ENCODE results near the gene TUBGCP5. TPM values are rescaled to one million over a fixed set of nuclear protein-coding genes. Genes with fewer than 3 reads are reported as not detected.

TUBGCP5 gene
- total RNA-seq, 1 donor from 2014 or later, result 15.7 TPM

DNA sequence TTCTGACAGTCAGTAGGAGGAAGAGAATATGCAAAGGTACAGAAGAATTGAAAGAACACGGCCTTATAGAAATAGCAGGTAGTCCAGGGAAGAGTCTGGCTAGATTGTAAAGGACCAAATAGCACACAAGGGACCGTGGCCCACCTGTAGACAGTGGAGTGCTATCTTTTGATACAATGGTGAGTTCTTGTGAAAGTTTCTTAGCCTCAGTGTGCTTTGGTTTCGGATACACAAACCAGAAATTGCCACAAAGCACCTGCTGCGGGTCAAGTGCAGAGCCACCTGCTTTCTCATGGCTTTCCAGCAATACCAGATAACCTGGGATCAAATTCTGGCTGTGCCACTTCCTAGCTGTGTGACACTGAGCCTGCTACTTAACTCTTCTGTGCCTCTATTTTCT, 36.6 kb upstream of the TUBGCP5 start:
- H3K27ac Mint-ChIP-seq (ENCODE audit: unreplicated experiment), result no peak overlapping the region
- no peaks in the 10 kb centered on the region for H3K36me3 Mint-ChIP-seq (ENCODE audit: low read depth, unreplicated experiment)
- no peaks in the 10 kb centered on the region for H3K27me3 Mint-ChIP-seq (ENCODE audit: unreplicated experiment)
- TF ChIP-seq CTCF (IDR thresholded peaks at IDR 0.05; ENCODE audit: unreplicated experiment), result no peak
- H3K4me3 Mint-ChIP-seq (ENCODE audit: unreplicated experiment), result no peak overlapping the region
- H3K9me3 Mint-ChIP-seq (ENCODE audit: unreplicated experiment), result no peaks in the 10 kb centered on the region
- peaks cover 3% of the 10 kb centered on the region for H3K4me1 Mint-ChIP-seq (ENCODE audit: unreplicated experiment)
- DNase-seq (ENCODE audit: low spot score), result no peak

DNA sequence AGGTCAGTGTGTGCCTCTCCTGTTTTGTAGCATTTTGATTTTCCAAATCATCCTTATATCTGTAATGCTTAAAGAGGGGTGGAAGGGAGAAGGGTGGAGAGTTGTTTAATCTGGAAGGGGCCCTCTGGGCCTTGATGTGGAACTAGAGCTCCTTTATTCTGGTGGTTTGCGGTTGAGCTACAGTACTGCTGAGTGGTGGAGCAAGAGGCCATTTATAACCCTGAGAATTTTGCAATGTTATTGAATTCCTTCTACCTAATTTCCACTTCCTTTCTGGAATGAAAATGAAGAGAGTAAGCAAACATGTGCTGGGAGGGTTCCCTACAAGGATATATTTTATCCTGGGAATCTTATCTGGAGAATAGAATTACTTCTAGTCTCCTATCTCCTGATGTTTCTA, 35.3 kb upstream of the TUBGCP5 start:
- no peak overlapping the region for H3K4me3 Mint-ChIP-seq (ENCODE audit: unreplicated experiment)
- H3K27ac Mint-ChIP-seq (ENCODE audit: unreplicated experiment), result no peak overlapping the region
- H3K4me1 Mint-ChIP-seq (ENCODE audit: unreplicated experiment), result peaks cover 3% of the 10 kb centered on the region
- H3K27me3 Mint-ChIP-seq (ENCODE audit: unreplicated experiment), result no peaks in the 10 kb centered on the region
- no peak for DNase-seq (ENCODE audit: low spot score)
- no peaks in the 10 kb centered on the region for H3K36me3 Mint-ChIP-seq (ENCODE audit: low read depth, unreplicated experiment)
- H3K9me3 Mint-ChIP-seq (ENCODE audit: unreplicated experiment), result no peaks in the 10 kb centered on the region
- no peak for TF ChIP-seq CTCF (IDR thresholded peaks at IDR 0.05; ENCODE audit: unreplicated experiment)

DNA sequence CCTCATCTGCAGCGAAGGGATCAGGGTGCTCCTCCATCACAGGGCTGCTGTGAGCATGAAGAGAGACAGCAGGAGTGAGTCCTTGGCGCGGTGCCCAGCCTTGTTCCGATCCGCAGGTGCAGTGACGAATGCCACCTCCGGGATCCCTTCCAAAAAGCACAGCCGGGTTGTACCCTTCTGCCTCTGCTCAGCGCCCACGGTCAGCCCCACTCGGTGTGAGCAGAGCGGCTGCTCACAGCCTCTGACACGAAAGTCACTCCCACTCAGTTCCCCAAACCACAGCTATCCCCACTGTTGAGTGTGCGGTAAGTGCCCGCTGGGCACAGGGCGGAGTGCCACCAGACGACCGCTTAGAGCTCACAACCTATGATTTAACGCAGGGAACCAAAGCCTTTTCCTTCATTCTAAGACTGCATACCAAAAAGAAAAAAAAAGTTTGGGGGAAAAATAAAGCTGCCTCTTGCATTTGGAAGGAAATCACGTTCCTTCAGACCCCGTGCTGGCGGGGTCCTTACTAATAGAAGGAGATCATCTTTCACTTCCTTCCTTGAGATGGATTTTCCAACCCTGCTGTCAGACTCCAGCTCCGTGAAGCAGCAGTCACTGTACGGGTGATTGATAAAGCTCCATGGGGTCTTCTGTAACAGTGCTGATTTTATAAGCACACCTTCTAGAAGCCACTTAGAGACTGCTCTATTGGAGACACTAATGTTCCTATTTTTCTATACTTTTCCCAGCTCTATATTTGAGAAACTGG, 34.7 kb upstream of the TUBGCP5 start:
- TF ChIP-seq CTCF (IDR thresholded peaks at IDR 0.05; ENCODE audit: unreplicated experiment), result no peak
- no peak for DNase-seq (ENCODE audit: low spot score)
- Mint-ChIP-seq H3K27me3 (ENCODE audit: unreplicated experiment) (no peaks in the 10 kb centered on the region), H3K36me3 (ENCODE audit: low read depth, unreplicated experiment) (no peaks in the 10 kb centered on the region), H3K27ac (ENCODE audit: unreplicated experiment) (no peak overlapping the region), H3K4me3 (ENCODE audit: unreplicated experiment) (no peak overlapping the region), H3K4me1 (ENCODE audit: unreplicated experiment) (peaks cover 3% of the 10 kb centered on the region), H3K9me3 (ENCODE audit: unreplicated experiment) (no peaks in the 10 kb centered on the region)

- H3K27ac Mint-ChIP-seq (ENCODE audit: unreplicated experiment), result no peak overlapping the region
- H3K9me3 Mint-ChIP-seq (ENCODE audit: unreplicated experiment), result no peaks in the 10 kb centered on the region
- H3K27me3 Mint-ChIP-seq (ENCODE audit: unreplicated experiment), result no peaks in the 10 kb centered on the region
- no peak for TF ChIP-seq CTCF (IDR thresholded peaks at IDR 0.05; ENCODE audit: unreplicated experiment)
- no peaks in the 10 kb centered on the region for H3K36me3 Mint-ChIP-seq (ENCODE audit: low read depth, unreplicated experiment)
- no peak overlapping the region for H3K4me3 Mint-ChIP-seq (ENCODE audit: unreplicated experiment)
- no peak for DNase-seq (ENCODE audit: low spot score)
- H3K4me1 Mint-ChIP-seq (ENCODE audit: unreplicated experiment), result peaks cover 3% of the 10 kb centered on the region
These were observed 33.3 kb upstream of the TUBGCP5 start for GRCh38 chr15:23072633-23073032.

DNA sequence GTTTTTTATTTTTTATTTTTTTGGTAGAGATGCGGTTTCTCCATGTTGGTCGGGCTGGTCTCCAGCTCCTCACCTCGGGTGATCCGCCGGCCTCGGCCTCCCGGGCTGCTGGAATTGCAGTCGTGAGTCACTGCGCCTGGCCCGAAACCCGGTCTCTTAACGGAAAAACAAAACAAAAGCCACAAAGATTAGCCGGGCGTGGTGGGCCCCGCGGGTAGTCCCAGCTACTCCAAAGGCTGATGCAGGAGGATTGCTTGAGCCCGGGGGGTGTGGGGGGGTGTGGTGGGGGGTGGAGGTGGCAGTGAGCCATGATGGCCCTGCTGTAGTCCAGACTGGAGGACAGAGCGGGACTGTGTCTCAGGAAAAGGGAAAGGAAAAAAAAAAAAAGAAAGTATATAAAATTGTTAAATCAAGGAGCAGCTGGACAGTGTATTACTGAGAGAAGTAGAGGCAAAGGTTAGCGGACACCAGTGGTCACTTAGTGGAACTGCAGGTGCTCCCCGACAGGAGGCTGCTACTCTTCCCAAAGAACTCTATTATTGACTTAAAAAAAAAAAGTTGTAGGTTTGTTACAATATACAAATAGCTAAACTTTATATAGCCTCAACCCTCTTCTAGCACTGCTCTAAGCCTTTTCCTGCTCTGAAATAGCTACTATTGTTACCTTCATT, 30.3 kb upstream of the TUBGCP5 start:
- Mint-ChIP-seq H3K4me3 (ENCODE audit: unreplicated experiment) (no peak overlapping the region), H3K36me3 (ENCODE audit: low read depth, unreplicated experiment) (peaks cover 2% of the 10 kb centered on the region), H3K27ac (ENCODE audit: unreplicated experiment) (no peak overlapping the region), H3K9me3 (ENCODE audit: unreplicated experiment) (no peaks in the 10 kb centered on the region), H3K4me1 (ENCODE audit: unreplicated experiment) (peaks cover under 1% of the 10 kb centered on the region), H3K27me3 (ENCODE audit: unreplicated experiment) (no peaks in the 10 kb centered on the region)
- peak; percentile 55 for TF ChIP-seq CTCF (IDR thresholded peaks at IDR 0.05; ENCODE audit: unreplicated experiment)
- DNase-seq (ENCODE audit: low spot score), result peak; percentile 14
